IMR-90 (cell line): Measurements from ENCODE around the gene WDFY2. TPM values are rescaled to one million over a fixed set of nuclear protein-coding genes. Genes with fewer than 3 reads are reported as not detected.

Experiments
- ATAC-seq: fragments of 200-7000 bp; cut with Tn5 transposase; 2 replicates; pipeline ENCODE4 v1.9.1; 2020; ENCODE audit warnings: low read depth, mild to moderate bottlenecking, moderate library complexity
- BruUV-seq: library from RNA; stranded (reverse); fragments of 400-500 nt; replicated peaks from 2 replicates; lab custom pipeline; 2021; lab: Mats Ljungman, UMichigan
- CTCF ChIA-PET: fragments of 300-600 bp; formaldehyde crosslinking; extraction: SDS; loops from one replicate; lab custom pipeline; 2021; ENCODE audit warnings: antibody characterized with exemption; lab: Yijun Ruan, JAX
- POLR2A ChIA-PET: fragments of 300-600 bp; sonication (Branson Sonifier 250); formaldehyde crosslinking; loops from one replicate; lab custom pipeline; 2022; ENCODE audit warnings: antibody characterized with exemption; ENCODE audit not compliant: unreplicated experiment; lab: Charles Lee
- DNase-seq: peaks from one replicate; pipeline ENCODE4 v3.0.0; 2013
- H2AFZ ChIP-seq: replicated peaks from 2 replicates; pipeline ENCODE3; 2013; ENCODE audit warnings: low read length, mild to moderate bottlenecking; ENCODE audit not compliant: poor library complexity
- H2AK5ac ChIP-seq: 2 replicates; pipeline ENCODE4 v1.6.1; 2013; ENCODE audit warnings: low read depth, low read length, inconsistent platforms
- H2AK9ac ChIP-seq: replicated peaks from 2 replicates; pipeline ENCODE3; 2013; ENCODE audit warnings: mild to moderate bottlenecking, low read depth, low read length, moderate library complexity; ENCODE audit not compliant: poor library complexity
- H2BK120ac ChIP-seq: 2 replicates; pipeline ENCODE4 v1.6.1; 2013; ENCODE audit warnings: low read depth, low read length, inconsistent platforms
- H2BK15ac ChIP-seq: 3 replicates; pipeline ENCODE4 v1.6.1; 2013; ENCODE audit warnings: low read depth, low read length, inconsistent platforms
- H2BK20ac ChIP-seq: 2 replicates; pipeline ENCODE4 v1.6.1; 2013; ENCODE audit warnings: low read depth, mild to moderate bottlenecking, inconsistent platforms, low read length, moderate library complexity
- H2BK5ac ChIP-seq: 2 replicates; pipeline ENCODE4 v1.6.1; 2013; ENCODE audit warnings: mild to moderate bottlenecking, low read depth, low read length, inconsistent platforms; ENCODE audit not compliant: poor library complexity, severe bottlenecking
- H3K14ac ChIP-seq: replicated peaks from 2 replicates; pipeline ENCODE4 v1.6.1; 2013; ENCODE audit warnings: low read depth, low read length, inconsistent platforms
- H3K18ac ChIP-seq: 2 replicates; pipeline ENCODE4 v1.6.1; 2013; ENCODE audit warnings: low read depth, low read length, control low read depth
- H3K23ac ChIP-seq: 2 replicates; pipeline ENCODE4 v1.6.1; 2013; ENCODE audit warnings: low read depth, low read length, inconsistent platforms
- H3K27ac ChIP-seq: 2 replicates; pipeline ENCODE4 v1.5.1; 2013; ENCODE audit warnings: mild to moderate bottlenecking, control low read depth, low read length; ENCODE audit not compliant: insufficient read depth
- H3K27me3 ChIP-seq: 2 replicates; pipeline ENCODE4 v1.6.1; 2013; ENCODE audit warnings: low read length; ENCODE audit not compliant: control insufficient read depth, insufficient read depth
- H3K36me3 ChIP-seq: 2 replicates; pipeline ENCODE4 v1.6.1; 2013; ENCODE audit warnings: low read length, mixed read lengths; ENCODE audit not compliant: control insufficient read depth, insufficient read depth
- H3K4ac ChIP-seq: 2 replicates; pipeline ENCODE4 v1.6.1; 2013; ENCODE audit warnings: low read depth, low read length, inconsistent platforms
- H3K4me1 ChIP-seq: 2 replicates; pipeline ENCODE4 v1.6.1; 2013; ENCODE audit warnings: low read length, mixed read lengths; ENCODE audit not compliant: control insufficient read depth, insufficient read depth
- H3K4me2 ChIP-seq: 2 replicates; pipeline ENCODE4 v1.6.1; 2013; ENCODE audit warnings: low read depth, mild to moderate bottlenecking, control low read depth, low read length, moderate library complexity
- H3K4me3 ChIP-seq: 2 replicates; pipeline ENCODE4 v1.5.1; 2013; ENCODE audit warnings: low read depth, mild to moderate bottlenecking, control low read depth, low read length, moderate library complexity; ENCODE audit not compliant: insufficient read depth
- H3K56ac ChIP-seq: 2 replicates; pipeline ENCODE4 v1.6.1; 2013; ENCODE audit warnings: low read length, inconsistent platforms; ENCODE audit not compliant: insufficient read depth; ENCODE audit errors: extremely low read depth
- H3K79me1 ChIP-seq, 2 experiments: 2 replicates each; pipeline ENCODE4 v1.6.1; 2013; ENCODE audit warnings: low read length in 2 of 2, inconsistent platforms in 1 of 2, low read depth in 1 of 2
- H3K9ac ChIP-seq: 2 replicates; pipeline ENCODE4 v1.6.1; 2013; ENCODE audit warnings: low read depth, low read length, control low read depth
- H3K9me1 ChIP-seq: 2 replicates; pipeline ENCODE4 v1.6.1; 2013; ENCODE audit warnings: low read length, inconsistent platforms; ENCODE audit not compliant: insufficient read depth
- H3K9me3 ChIP-seq: 2 replicates; pipeline ENCODE4 v1.6.1; 2013; ENCODE audit warnings: low read length; ENCODE audit not compliant: control insufficient read depth, insufficient read depth
- H4K20me1 ChIP-seq: 2 replicates; pipeline ENCODE4 v1.6.1; 2013; ENCODE audit warnings: low read length, inconsistent platforms; ENCODE audit not compliant: insufficient read depth
- H4K5ac ChIP-seq: 2 replicates; pipeline ENCODE4 v1.6.1; 2013; ENCODE audit warnings: mild to moderate bottlenecking, low read depth, low read length, control low read depth
- H4K8ac ChIP-seq, 2 experiments: 2 replicates each; pipeline ENCODE4 v1.6.1; 2013; ENCODE audit warnings: low read depth in 2 of 2, low read length in 2 of 2, control low read depth in 1 of 2, inconsistent platforms in 1 of 2
- H4K91ac ChIP-seq: 2 replicates; pipeline ENCODE4 v1.6.1; 2013; ENCODE audit warnings: low read depth, low read length, inconsistent platforms; ENCODE audit not compliant: insufficient read depth
- MAFK ChIP-seq: IDR thresholded peaks from 2 replicates; pipeline ENCODE4 v1.6.1; 2012; ENCODE audit warnings: low read depth, low read length, improper control_type of control experiment
- MXI1 ChIP-seq: IDR thresholded peaks from 2 replicates; pipeline ENCODE4 v1.6.1; 2012; ENCODE audit warnings: low read depth, mild to moderate bottlenecking, low read length, moderate library complexity, borderline replicate concordance
- NFE2L2 ChIP-seq: fragments of 150-350 bp; IDR thresholded peaks from 2 replicates; pipeline ENCODE4 v1.6.1; 2016; ENCODE audit warnings: low read depth, mild to moderate bottlenecking, low read length
- POLR2A ChIP-seq: IDR thresholded peaks from 2 replicates; pipeline ENCODE4 v1.6.1; 2012; ENCODE audit warnings: mild to moderate bottlenecking, low read depth, low read length
- RAD21 ChIP-seq: IDR thresholded peaks from 2 replicates; pipeline ENCODE4 v1.6.1; 2012; ENCODE audit warnings: low read length, improper control_type of control experiment
- RCOR1 ChIP-seq: IDR thresholded peaks from 2 replicates; pipeline ENCODE4 v1.6.1; 2012; ENCODE audit warnings: mild to moderate bottlenecking, low read length, improper control_type of control experiment; ENCODE audit not compliant: insufficient replicate concordance
- RFX5 ChIP-seq: IDR thresholded peaks from 2 replicates; pipeline ENCODE4 v1.8.0; 2012; ENCODE audit warnings: low read depth, mild to moderate bottlenecking, low read length, moderate library complexity
- WGBS, 2 experiments: methylation state at CpG; one replicate each; pipeline versions ENCODE4 v1.1.5 to v1.1.7; 2013; ENCODE audit warnings: missing lambda C conversion rate in 2 of 2; ENCODE audit not compliant: insufficient read length in 1 of 2; ENCODE audit errors: extremely low coverage in 2 of 2; 5-methylcytosine and 5-hydroxymethylcytosine counted together
- dilution Hi-C: fragments of 300-500 bp; cut with HindIII; formaldehyde crosslinking; loops from one replicate; pipeline ENCODE4 v1.14.3; 2018; ENCODE audit warnings: low sequenced_read_pairs; ENCODE audit not compliant: unreplicated experiment
- in situ Hi-C: fragments of 300-500 bp; cut with MboI; formaldehyde crosslinking; loops from 3 replicates; pipeline ENCODE4 v1.14.3; 2019; ENCODE audit warnings: low sequenced_read_pairs, inconsistent platforms, mixed read lengths
- intact Hi-C: fragments of 100-400 bp; cut with micrococcal nuclease; formaldehyde crosslinking; loops from 2 replicates; pipeline ENCODE4 v1.10.0; 2022
- polyA plus RNA-seq, 3 experiments: library from polyadenylated mRNA; depleted of rRNA; stranded (reverse); fragments of >200 nt; gene quantifications; 2 replicates each; pipeline ENCODE4 v1.2.3, GENCODE V29; 2012; ENCODE audit warnings: low replicate concordance in 1 of 3
- total RNA-seq: library from RNA; depleted of rRNA; stranded (reverse); fragments of >200 nt; gene quantifications from 2 replicates; pipeline ENCODE4 v1.2.3, GENCODE V29; 2012
- TF ChIP-seq, protein P1 (sequence below): fragments of 150-350 bp; IDR thresholded peaks from 2 replicates; pipeline ENCODE4 v1.6.1; 2017; ENCODE audit warnings: mild to moderate bottlenecking, antibody characterized with exemption, low read length, low read depth
- TF ChIP-seq, protein P2 (sequence below): conservative IDR thresholded peaks from 2 replicates; pipeline ENCODE4 v1.5.1; 2012; ENCODE audit warnings: mild to moderate bottlenecking, low read depth, low read length, improper control_type of control experiment
- TF ChIP-seq, protein P3 (sequence below): fragments of 150-350 bp; IDR thresholded peaks from 2 replicates; pipeline ENCODE4 v1.6.1; 2016; ENCODE audit warnings: low read depth, mild to moderate bottlenecking, low read length, moderate library complexity, borderline replicate concordance

The WDFY2 gene
- total and polyA plus RNA-seq, 2 of the 4 experiments (the other 2 are of a cell fraction) = 4.3 to 5.4 TPM

DNA sequence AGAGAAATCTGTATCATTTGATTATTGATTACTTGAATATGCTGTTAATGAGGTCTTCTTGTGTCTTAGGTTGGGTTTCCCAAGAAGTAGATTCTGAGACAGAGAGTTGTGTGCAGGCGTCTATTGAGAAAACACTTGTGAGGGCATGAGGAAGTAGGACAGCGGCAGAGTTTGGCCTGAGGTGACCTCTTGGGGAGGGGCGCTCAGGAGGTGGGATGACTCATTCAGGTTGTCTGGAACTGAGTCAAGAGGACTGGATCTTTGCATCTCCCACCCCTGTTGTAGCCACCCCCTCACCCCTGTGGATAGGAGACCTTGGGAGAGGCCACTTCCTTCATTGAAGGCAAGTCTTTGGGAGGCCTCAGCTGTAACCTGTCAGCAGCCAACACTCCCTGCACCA is 35.2 kb upstream of the WDFY2 start:
- no peak overlapping the region for H2BK5ac ChIP-seq
- no peak overlapping the region for H3K4ac ChIP-seq
- no peak overlapping the region for H2BK120ac ChIP-seq
- H3K56ac ChIP-seq = no peak overlapping the region
- H3K4me1 ChIP-seq = no peaks in the 10 kb centered on the region
- CTCF ChIA-PET = no interaction called here
- WGBS, 2 experiments = 100% methylated on average over 1 of the region's 3 CpGs; no CpG with 5 or more reads in 1 of the 2 experiments
- no peak overlapping the region for H2AK5ac ChIP-seq
- H2AK9ac ChIP-seq = no peak overlapping the region
- H2BK15ac ChIP-seq = no peak overlapping the region
- no peak overlapping the region for H3K23ac ChIP-seq
- POLR2A ChIA-PET = no interaction called here
- no peaks in the 10 kb centered on the region for H3K9me3 ChIP-seq
- H3K27me3 ChIP-seq = no peaks in the 10 kb centered on the region
- no peak overlapping the region for H3K4me3 ChIP-seq
- no peak for DNase-seq
- no peak for ATAC-seq
- H3K9me1 ChIP-seq = no peaks in the 10 kb centered on the region
- H4K5ac ChIP-seq = no peak overlapping the region
- H2AFZ ChIP-seq = no peak overlapping the region
- no peak overlapping the region for H3K14ac ChIP-seq
- H3K18ac ChIP-seq = no peak overlapping the region
- no peak overlapping the region for H3K4me2 ChIP-seq
- BruUV-seq = no TSS peak
- H3K27ac ChIP-seq = no peak overlapping the region
- H3K79me1 ChIP-seq = no peaks in the 10 kb centered on the region
- H4K8ac ChIP-seq = no peak overlapping the region
- no peak for TF ChIP-seq MAFK
- TF ChIP-seq MXI1 = no peak
- no peak for TF ChIP-seq POLR2A
- no peak for TF ChIP-seq NFE2L2
- TF ChIP-seq RAD21 = no peak
- no peak for TF ChIP-seq RCOR1
- TF ChIP-seq, protein P1, sequence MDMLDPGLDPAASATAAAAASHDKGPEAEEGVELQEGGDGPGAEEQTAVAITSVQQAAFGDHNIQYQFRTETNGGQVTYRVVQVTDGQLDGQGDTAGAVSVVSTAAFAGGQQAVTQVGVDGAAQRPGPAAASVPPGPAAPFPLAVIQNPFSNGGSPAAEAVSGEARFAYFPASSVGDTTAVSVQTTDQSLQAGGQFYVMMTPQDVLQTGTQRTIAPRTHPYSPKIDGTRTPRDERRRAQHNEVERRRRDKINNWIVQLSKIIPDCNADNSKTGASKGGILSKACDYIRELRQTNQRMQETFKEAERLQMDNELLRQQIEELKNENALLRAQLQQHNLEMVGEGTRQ = no peak
- TF ChIP-seq, protein P2, sequence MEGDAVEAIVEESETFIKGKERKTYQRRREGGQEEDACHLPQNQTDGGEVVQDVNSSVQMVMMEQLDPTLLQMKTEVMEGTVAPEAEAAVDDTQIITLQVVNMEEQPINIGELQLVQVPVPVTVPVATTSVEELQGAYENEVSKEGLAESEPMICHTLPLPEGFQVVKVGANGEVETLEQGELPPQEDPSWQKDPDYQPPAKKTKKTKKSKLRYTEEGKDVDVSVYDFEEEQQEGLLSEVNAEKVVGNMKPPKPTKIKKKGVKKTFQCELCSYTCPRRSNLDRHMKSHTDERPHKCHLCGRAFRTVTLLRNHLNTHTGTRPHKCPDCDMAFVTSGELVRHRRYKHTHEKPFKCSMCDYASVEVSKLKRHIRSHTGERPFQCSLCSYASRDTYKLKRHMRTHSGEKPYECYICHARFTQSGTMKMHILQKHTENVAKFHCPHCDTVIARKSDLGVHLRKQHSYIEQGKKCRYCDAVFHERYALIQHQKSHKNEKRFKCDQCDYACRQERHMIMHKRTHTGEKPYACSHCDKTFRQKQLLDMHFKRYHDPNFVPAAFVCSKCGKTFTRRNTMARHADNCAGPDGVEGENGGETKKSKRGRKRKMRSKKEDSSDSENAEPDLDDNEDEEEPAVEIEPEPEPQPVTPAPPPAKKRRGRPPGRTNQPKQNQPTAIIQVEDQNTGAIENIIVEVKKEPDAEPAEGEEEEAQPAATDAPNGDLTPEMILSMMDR = no peak
- TF ChIP-seq, protein P3, sequence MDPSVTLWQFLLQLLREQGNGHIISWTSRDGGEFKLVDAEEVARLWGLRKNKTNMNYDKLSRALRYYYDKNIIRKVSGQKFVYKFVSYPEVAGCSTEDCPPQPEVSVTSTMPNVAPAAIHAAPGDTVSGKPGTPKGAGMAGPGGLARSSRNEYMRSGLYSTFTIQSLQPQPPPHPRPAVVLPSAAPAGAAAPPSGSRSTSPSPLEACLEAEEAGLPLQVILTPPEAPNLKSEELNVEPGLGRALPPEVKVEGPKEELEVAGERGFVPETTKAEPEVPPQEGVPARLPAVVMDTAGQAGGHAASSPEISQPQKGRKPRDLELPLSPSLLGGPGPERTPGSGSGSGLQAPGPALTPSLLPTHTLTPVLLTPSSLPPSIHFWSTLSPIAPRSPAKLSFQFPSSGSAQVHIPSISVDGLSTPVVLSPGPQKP = no peak
- no peak for TF ChIP-seq RFX5
- dilution Hi-C loops = no loop called here
- H3K9ac ChIP-seq = no peak overlapping the region
- in situ Hi-C loops = no loop called here
- no peak overlapping the region for H4K91ac ChIP-seq
- no peak overlapping the region for H2BK20ac ChIP-seq
- no peaks in the 10 kb centered on the region for H3K36me3 ChIP-seq
- no peaks in the 10 kb centered on the region for H4K20me1 ChIP-seq
- intact Hi-C loops = no loop called here
